ENCODE measurements around the gene CD180. TPM values are rescaled to one million over a fixed set of nuclear protein-coding genes. Genes with fewer than 3 reads are reported as not detected.

CD180 gene
- total and polyA plus RNA-seq, 5 donors from 2014 or later, result 0.06 to 0.37 (median 0.11) TPM; not detected in 2

DNA sequence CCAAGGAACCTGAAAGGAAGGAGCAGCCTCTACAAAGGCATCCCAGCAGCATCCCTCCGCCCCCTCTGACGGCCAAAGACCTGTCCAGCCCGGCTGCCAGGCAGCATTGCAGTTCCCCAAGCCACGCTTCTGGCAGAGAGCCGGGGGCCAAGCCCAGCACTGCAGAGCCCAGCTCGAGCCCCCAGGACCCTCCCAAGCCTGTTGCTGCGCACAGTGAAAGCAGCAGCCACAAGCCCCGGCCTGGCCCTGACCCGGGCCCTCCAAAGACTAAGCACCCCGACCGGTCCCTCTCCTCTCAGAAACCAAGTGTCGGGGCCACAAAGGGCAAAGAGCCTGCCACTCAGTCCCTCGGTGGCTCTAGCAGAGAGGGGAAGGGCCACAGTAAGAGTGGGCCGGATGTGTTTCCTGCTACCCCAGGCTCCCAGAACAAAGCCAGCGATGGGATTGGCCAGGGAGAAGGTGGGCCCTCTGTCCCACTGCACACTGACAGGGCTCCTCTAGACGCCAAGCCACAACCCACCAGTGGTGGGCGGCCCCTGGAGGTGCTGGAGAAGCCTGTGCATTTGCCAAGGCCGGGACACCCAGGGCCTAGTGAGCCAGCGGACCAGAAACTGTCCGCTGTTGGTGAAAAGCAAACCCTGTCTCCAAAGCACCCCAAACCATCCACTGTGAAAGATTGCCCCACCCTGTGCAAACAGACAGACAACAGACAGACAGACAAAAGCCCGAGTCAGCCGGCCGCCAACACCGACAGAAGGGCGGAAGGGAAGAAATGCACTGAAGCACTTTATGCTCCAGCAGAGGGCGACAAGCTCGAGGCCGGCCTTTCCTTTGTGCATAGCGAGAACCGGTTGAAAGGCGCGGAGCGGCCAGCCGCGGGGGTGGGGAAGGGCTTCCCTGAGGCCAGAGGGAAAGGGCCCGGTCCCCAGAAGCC lies 30.8 kb downstream of the CD180 start:
- Mint-ChIP-seq H3K4me3 (peak overlapping the region; percentile 86 to 94 (median 92)), H3K36me3 (peaks cover 17% of the 10 kb centered on the region), H3K27me3 (no peaks in the 10 kb centered on the region), H3K4me1 (peaks cover 31 to 80% (median 47%) of the 10 kb centered on the region in 4 donors), H3K27ac (peak overlapping the region; percentile 97 to 99 (median 99)), H3K9me3 (no peaks in the 10 kb centered on the region)
- Histone ChIP-seq H3K27me3 (ENCODE audit: control insufficient read depth, insufficient read depth, low read length) (no peaks in the 10 kb centered on the region), H3K27ac (ENCODE audit: insufficient read depth, low read length, poor library complexity, severe bottlenecking) (peak overlapping the region; percentile 90), H3K9me3 (ENCODE audit: control insufficient read depth in 2 of 2, low read length in 2 of 2) (no peaks in the 10 kb centered on the region), H3K4me3 (ENCODE audit: low read depth, low read length) (peak overlapping the region; percentile 61), H3K36me3 (ENCODE audit: control insufficient read depth, insufficient read depth, low read length) (peaks cover 25% of the 10 kb centered on the region), H3K4me1 (ENCODE audit: control insufficient read depth, insufficient read depth, low read length, poor library complexity, severe bottlenecking) (peaks cover 84% of the 10 kb centered on the region)
- DNase-seq, result peak; percentile 61 to 95 (median 79)
- peak; percentile 71 to 75 for ATAC-seq (ENCODE audit: low read depth in 2 of 2)

DNA sequence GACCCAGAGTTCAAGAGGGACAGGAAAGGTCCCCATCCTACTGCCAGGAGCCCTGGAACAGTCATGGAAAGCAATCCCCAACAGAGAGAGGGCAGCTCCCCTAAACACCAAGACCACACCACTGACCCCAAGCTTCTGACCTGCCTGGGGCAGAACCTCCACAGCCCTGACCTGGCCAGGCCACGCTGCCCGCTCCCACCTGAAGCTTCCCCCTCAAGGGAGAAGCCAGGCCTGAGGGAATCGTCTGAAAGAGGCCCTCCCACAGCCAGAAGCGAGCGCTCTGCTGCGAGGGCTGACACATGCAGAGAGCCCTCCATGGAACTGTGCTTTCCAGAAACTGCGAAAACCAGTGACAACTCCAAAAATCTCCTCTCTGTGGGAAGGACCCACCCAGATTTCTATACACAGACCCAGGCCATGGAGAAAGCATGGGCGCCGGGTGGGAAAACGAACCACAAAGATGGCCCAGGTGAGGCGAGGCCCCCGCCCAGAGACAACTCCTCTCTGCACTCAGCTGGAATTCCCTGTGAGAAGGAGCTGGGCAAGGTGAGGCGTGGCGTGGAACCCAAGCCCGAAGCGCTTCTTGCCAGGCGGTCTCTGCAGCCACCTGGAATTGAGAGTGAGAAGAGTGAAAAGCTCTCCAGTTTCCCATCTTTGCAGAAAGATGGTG lies 31.6 kb downstream of the CD180 start:
- H3K4me1 Mint-ChIP-seq, result peaks cover 37 to 88% (median 52%) of the 10 kb centered on the region in 4 donors
- Histone ChIP-seq H3K4me1 (ENCODE audit: control insufficient read depth, insufficient read depth, low read length, poor library complexity, severe bottlenecking) (peaks cover 90% of the 10 kb centered on the region), H3K27ac (ENCODE audit: insufficient read depth, low read length, poor library complexity, severe bottlenecking) (peak overlapping the region; percentile 90), H3K4me3 (ENCODE audit: low read depth, low read length) (peak overlapping the region; percentile 61), H3K9me3 (ENCODE audit: control insufficient read depth in 2 of 2, low read length in 2 of 2) (no peaks in the 10 kb centered on the region), H3K36me3 (ENCODE audit: control insufficient read depth, insufficient read depth, low read length) (peaks cover 25% of the 10 kb centered on the region), H3K27me3 (ENCODE audit: control insufficient read depth, insufficient read depth, low read length) (no peaks in the 10 kb centered on the region)
- no peaks in the 10 kb centered on the region for H3K9me3 Mint-ChIP-seq
- H3K4me3 Mint-ChIP-seq, result peak overlapping the region; percentile 86 to 94 (median 92)
- H3K36me3 Mint-ChIP-seq, result peaks cover 17% of the 10 kb centered on the region
- no peak for ATAC-seq (ENCODE audit: low read depth in 2 of 2)
- no peaks in the 10 kb centered on the region for H3K27me3 Mint-ChIP-seq
- no peak for DNase-seq
- peak overlapping the region; percentile 97 to 99 (median 99) for H3K27ac Mint-ChIP-seq

DNA sequence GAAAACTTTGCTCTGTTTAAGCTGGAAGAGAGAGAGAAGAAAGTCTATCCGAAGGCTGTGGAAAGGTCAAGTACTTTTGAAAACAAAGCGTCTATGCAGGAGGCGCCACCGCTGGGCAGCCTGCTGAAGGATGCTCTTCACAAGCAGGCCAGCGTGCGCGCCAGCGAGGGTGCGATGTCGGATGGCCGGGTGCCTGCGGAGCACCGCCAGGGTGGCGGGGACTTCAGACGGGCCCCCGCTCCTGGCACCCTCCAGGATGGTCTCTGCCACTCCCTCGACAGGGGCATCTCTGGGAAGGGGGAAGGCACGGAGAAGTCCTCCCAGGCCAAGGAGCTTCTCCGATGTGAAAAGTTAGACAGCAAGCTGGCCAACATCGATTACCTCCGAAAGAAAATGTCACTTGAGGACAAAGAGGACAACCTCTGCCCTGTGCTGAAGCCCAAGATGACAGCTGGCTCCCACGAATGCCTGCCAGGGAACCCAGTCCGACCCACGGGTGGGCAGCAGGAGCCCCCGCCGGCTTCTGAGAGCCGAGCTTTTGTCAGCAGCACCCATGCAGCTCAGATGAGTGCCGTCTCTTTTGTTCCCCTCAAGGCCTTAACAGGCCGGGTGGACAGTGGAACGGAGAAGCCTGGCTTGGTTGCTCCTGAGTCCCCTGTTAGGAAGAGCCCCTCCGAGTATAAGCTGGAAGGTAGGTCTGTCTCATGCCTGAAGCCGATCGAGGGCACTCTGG lies 32.6 kb downstream of the CD180 start:
- H3K27me3 ChIP-seq (ENCODE audit: control insufficient read depth, insufficient read depth, low read length), result no peaks in the 10 kb centered on the region
- peak overlapping the region; percentile 61 for H3K4me3 ChIP-seq (ENCODE audit: low read depth, low read length)
- peak overlapping the region; percentile 86 to 94 (median 92) for H3K4me3 Mint-ChIP-seq
- DNase-seq (no peak), ATAC-seq (ENCODE audit: low read depth in 2 of 2) (no peak)
- H3K4me1 ChIP-seq (ENCODE audit: control insufficient read depth, insufficient read depth, low read length, poor library complexity, severe bottlenecking), result peaks cover 100% of the 10 kb centered on the region
- peaks cover 43 to 92% (median 61%) of the 10 kb centered on the region in 4 donors for H3K4me1 Mint-ChIP-seq
- no peaks in the 10 kb centered on the region for H3K9me3 ChIP-seq (ENCODE audit: control insufficient read depth in 2 of 2, low read length in 2 of 2)
- H3K9me3 Mint-ChIP-seq, result no peaks in the 10 kb centered on the region
- no peaks in the 10 kb centered on the region for H3K27me3 Mint-ChIP-seq
- peak overlapping the region; percentile 97 to 99 (median 99) for H3K27ac Mint-ChIP-seq
- peaks cover 25% of the 10 kb centered on the region for H3K36me3 ChIP-seq (ENCODE audit: control insufficient read depth, insufficient read depth, low read length)
- peaks cover 17% of the 10 kb centered on the region for H3K36me3 Mint-ChIP-seq
- peak overlapping the region; percentile 90 for H3K27ac ChIP-seq (ENCODE audit: insufficient read depth, low read length, poor library complexity, severe bottlenecking)

DNA sequence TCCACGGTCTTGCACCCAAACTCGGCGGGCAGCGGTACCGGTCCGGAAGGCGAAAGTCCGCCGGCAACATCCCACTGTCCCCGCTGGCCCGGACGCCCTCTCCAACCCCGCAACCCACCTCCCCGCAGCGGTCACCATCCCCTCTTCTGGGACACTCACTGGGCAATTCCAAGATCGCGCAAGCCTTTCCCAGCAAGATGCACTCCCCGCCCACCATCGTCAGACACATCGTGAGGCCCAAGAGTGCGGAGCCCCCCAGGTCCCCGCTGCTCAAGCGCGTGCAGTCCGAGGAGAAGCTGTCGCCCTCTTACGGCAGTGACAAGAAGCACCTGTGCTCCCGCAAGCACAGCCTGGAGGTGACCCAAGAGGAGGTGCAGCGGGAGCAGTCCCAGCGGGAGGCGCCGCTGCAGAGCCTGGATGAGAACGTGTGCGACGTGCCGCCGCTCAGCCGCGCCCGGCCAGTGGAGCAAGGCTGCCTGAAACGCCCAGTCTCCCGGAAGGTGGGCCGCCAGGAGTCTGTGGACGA lies 33.3 kb downstream of the CD180 start:
- no peaks in the 10 kb centered on the region for H3K9me3 Mint-ChIP-seq
- no peaks in the 10 kb centered on the region for H3K27me3 ChIP-seq (ENCODE audit: control insufficient read depth, insufficient read depth, low read length)
- peaks cover 17% of the 10 kb centered on the region for H3K36me3 Mint-ChIP-seq
- H3K36me3 ChIP-seq (ENCODE audit: control insufficient read depth, insufficient read depth, low read length), result peaks cover 25% of the 10 kb centered on the region
- peak overlapping the region; percentile 90 to 100 (median 93) for H3K27ac Mint-ChIP-seq
- peaks cover 98% of the 10 kb centered on the region for H3K4me1 ChIP-seq (ENCODE audit: control insufficient read depth, insufficient read depth, low read length, poor library complexity, severe bottlenecking)
- peak overlapping the region; percentile 90 for H3K27ac ChIP-seq (ENCODE audit: insufficient read depth, low read length, poor library complexity, severe bottlenecking)
- DNase-seq (no peak), ATAC-seq (ENCODE audit: low read depth in 2 of 2) (no peak)
- H3K27me3 Mint-ChIP-seq, result no peaks in the 10 kb centered on the region
- peaks cover 39 to 91% (median 58%) of the 10 kb centered on the region in 4 donors for H3K4me1 Mint-ChIP-seq
- H3K4me3 Mint-ChIP-seq, result peak overlapping the region; percentile 62 to 94 (median 78)
- no peaks in the 10 kb centered on the region for H3K9me3 ChIP-seq (ENCODE audit: control insufficient read depth in 2 of 2, low read length in 2 of 2)
- H3K4me3 ChIP-seq (ENCODE audit: low read depth, low read length), result peak overlapping the region; percentile 79

DNA sequence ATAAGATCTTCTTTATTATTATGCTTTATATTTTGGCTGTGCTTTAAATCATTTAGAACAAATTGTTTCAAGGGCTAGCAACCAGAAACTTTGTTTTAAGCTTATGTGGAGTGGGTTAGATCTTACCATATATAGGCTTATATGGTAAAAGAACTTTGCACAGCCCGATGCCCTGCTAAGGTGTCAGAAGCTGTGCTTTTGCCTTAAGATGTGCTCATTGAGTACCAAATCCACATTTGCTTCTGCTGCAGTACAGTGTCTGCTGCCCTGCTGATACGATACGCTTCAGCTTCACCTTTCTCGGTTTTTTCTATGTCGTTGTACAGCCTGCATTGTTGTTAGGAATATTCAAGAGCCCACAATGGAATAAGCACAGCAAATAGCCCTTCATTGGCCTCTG lies 34.8 kb downstream of the CD180 start:
- H3K27me3 Mint-ChIP-seq, result no peaks in the 10 kb centered on the region
- ATAC-seq (ENCODE audit: low read depth in 2 of 2), result no peak
- Histone ChIP-seq H3K9me3 (ENCODE audit: control insufficient read depth in 2 of 2, low read length in 2 of 2) (no peaks in the 10 kb centered on the region), H3K27me3 (ENCODE audit: control insufficient read depth, insufficient read depth, low read length) (no peaks in the 10 kb centered on the region), H3K27ac (ENCODE audit: insufficient read depth, low read length, poor library complexity, severe bottlenecking) (peak overlapping the region; percentile 90), H3K36me3 (ENCODE audit: control insufficient read depth, insufficient read depth, low read length) (peaks cover 25% of the 10 kb centered on the region), H3K4me3 (ENCODE audit: low read depth, low read length) (peak overlapping the region; percentile 79), H3K4me1 (ENCODE audit: control insufficient read depth, insufficient read depth, low read length, poor library complexity, severe bottlenecking) (peaks cover 98% of the 10 kb centered on the region)
- peaks cover 32 to 91% (median 54%) of the 10 kb centered on the region in 4 donors for H3K4me1 Mint-ChIP-seq
- H3K27ac Mint-ChIP-seq, result peak overlapping the region; percentile 90 to 100 (median 93)
- no peaks in the 10 kb centered on the region for H3K9me3 Mint-ChIP-seq
- peak in 1 of 3 donors; percentile 57 for DNase-seq
- H3K4me3 Mint-ChIP-seq, result peak overlapping the region; percentile 55 to 94 (median 78)
- H3K36me3 Mint-ChIP-seq, result peaks cover 14% of the 10 kb centered on the region

DNA sequence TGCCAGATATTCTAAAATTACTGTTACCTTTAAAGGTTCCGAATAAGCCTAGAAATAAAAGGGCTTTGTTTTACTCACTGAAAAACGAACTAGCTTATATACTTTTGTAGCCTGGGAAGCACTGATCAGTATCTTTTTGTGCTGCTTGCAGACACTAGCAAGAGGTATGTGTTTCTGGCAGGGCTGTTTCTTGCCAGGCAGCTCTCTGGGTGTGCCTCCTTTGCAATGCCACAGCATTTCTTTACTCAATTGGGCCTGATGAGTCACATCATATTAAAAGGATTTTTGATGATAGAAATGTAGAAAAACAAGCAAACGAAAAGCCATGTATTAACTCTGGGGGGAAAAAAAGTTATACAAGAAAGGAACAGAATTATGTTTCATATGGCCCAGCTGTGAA lies 35.6 kb downstream of the CD180 start:
- DNase-seq, result peak; percentile 13 to 89 (median 48)
- Histone ChIP-seq H3K36me3 (ENCODE audit: control insufficient read depth, insufficient read depth, low read length) (peaks cover 25% of the 10 kb centered on the region), H3K4me1 (ENCODE audit: control insufficient read depth, insufficient read depth, low read length, poor library complexity, severe bottlenecking) (peaks cover 92% of the 10 kb centered on the region), H3K27me3 (ENCODE audit: control insufficient read depth, insufficient read depth, low read length) (no peaks in the 10 kb centered on the region), H3K27ac (ENCODE audit: insufficient read depth, low read length, poor library complexity, severe bottlenecking) (peak overlapping the region; percentile 90), H3K9me3 (ENCODE audit: control insufficient read depth in 2 of 2, low read length in 2 of 2) (no peaks in the 10 kb centered on the region), H3K4me3 (ENCODE audit: low read depth, low read length) (peak overlapping the region; percentile 79)
- H3K36me3 Mint-ChIP-seq, result peaks cover 14% of the 10 kb centered on the region
- ATAC-seq (ENCODE audit: low read depth in 2 of 2), result peak; percentile 72 to 80
- H3K4me1 Mint-ChIP-seq, result peaks cover 32 to 93% (median 57%) of the 10 kb centered on the region in 4 donors
- H3K9me3 Mint-ChIP-seq, result no peaks in the 10 kb centered on the region
- no peaks in the 10 kb centered on the region for H3K27me3 Mint-ChIP-seq
- H3K27ac Mint-ChIP-seq, result peak overlapping the region; percentile 90 to 100 (median 93)
- H3K4me3 Mint-ChIP-seq, result peak overlapping the region; percentile 55 to 94 (median 78)

DNA sequence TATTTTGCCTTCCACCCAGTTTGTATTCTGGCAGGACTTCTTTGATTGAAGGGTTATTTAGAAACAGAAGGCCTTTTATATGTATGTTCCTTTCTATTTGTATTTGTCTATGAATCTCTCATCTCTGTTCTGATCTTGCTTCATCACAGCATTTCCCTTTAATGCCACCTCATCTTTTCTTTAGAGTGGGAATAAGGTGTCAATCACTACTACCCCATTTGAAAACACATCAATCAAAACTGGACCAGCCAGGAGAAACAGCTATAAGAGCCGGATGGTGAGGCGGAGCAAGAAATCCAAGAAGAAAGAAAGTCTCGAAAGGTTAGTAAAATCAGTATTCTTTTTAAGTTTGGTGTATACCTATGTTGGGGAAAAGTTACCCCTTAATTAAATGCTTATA lies 36.3 kb downstream of the CD180 start:
- H3K4me1 Mint-ChIP-seq, result peaks cover 32 to 87% (median 56%) of the 10 kb centered on the region in 4 donors
- Histone ChIP-seq H3K36me3 (ENCODE audit: control insufficient read depth, insufficient read depth, low read length) (peaks cover 25% of the 10 kb centered on the region), H3K27ac (ENCODE audit: insufficient read depth, low read length, poor library complexity, severe bottlenecking) (peak overlapping the region; percentile 90), H3K4me3 (ENCODE audit: low read depth, low read length) (peak overlapping the region; percentile 79), H3K4me1 (ENCODE audit: control insufficient read depth, insufficient read depth, low read length, poor library complexity, severe bottlenecking) (peaks cover 85% of the 10 kb centered on the region), H3K27me3 (ENCODE audit: control insufficient read depth, insufficient read depth, low read length) (no peaks in the 10 kb centered on the region), H3K9me3 (ENCODE audit: control insufficient read depth in 2 of 2, low read length in 2 of 2) (no peaks in the 10 kb centered on the region)
- ATAC-seq (ENCODE audit: low read depth in 2 of 2) (no peak), DNase-seq (no peak)
- H3K36me3 Mint-ChIP-seq, result peaks cover 14% of the 10 kb centered on the region
- peak overlapping the region; percentile 49 to 72 (median 58) for H3K4me3 Mint-ChIP-seq
- no peaks in the 10 kb centered on the region for H3K27me3 Mint-ChIP-seq
- peak overlapping the region; percentile 90 to 100 (median 95) for H3K27ac Mint-ChIP-seq
- no peaks in the 10 kb centered on the region for H3K9me3 Mint-ChIP-seq

Data from CD4-positive, CD25-positive, alpha-beta regulatory T cell (primary cell).